Smooth muscle cell of the coronary artery (primary cell): ENCODE results near the gene OR1L6. TPM values are rescaled to one million over a fixed set of nuclear protein-coding genes. Genes with fewer than 3 reads are reported as not detected.

Experiments used
- total RNA-seq: library from RNA; depleted of rRNA; stranded (reverse); fragments of >200 nt; gene quantifications from 2 replicates; pipeline ENCODE4 v1.2.3, GENCODE V29; 2014; ENCODE audit warnings: low replicate concordance

The OR1L6 gene
- 0.23 TPM in 1 of 2 replicates, not detected in the other for total RNA-seq

GRCh38 chr9:122742003-122742402, at the start of gene OR1L6:
TSS of gene OR1L6 (plus strand) at chr9:122742303. CDS start at chr9:122749848, 7,545 bp downstream.

GRCh38 chr9:122723690-122724089, 18.4 kb upstream of the OR1L6 start, which contains the start of gene OR1L4:
TSS of gene OR1L4 (plus strand) at chr9:122723990. CDS start at chr9:122723990, 0 bp downstream.

DNA sequence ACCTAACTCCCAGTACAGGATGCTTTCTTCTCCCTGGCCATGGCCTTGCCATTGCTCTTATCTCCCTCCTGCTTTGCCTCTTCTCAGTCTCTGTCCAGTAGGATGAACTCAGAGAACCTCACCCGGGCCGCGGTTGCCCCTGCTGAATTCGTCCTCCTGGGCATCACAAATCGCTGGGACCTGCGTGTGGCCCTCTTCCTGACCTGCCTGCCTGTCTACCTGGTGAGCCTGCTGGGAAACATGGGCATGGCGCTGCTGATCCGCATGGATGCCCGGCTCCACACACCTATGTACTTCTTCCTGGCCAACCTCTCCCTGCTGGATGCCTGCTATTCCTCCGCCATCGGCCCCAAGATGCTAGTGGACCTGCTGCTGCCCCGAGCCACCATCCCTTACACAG, 46.7 kb downstream of the OR1L6 start, which contains the start of gene OR5C1:
OR5C1 (plus strand) TSS at position 103 of the 400 bp plus-strand sequence; CDS start at position 103, 0 bp downstream.

Other genes with a start within 250 kb of the OR1L6 start
- 0.30 and 1.2 TPM in 2 replicates for gene OR1J2, start 231.5 kb upstream of the OR1L6 start, total RNA-seq
- 0.15 and 0.59 TPM in 2 replicates for gene OR1J4, start 223.2 kb upstream of the OR1L6 start, total RNA-seq
- gene OR1N1, start 215.0 kb upstream of the OR1L6 start, total RNA-seq, result 0.12 TPM in 1 of 2 replicates, not detected in the other
- gene OR1N2, start 189.2 kb upstream of the OR1L6 start, total RNA-seq, result 0.30 and 0.35 TPM in 2 replicates
- gene OR1L8, start 158.9 kb upstream of the OR1L6 start, total RNA-seq, result not detected in 2 replicates
- 0.08 and 1.2 TPM in 2 replicates for gene OR1Q1, start 127.6 kb upstream of the OR1L6 start, total RNA-seq
- gene OR1B1, start 84.7 kb upstream of the OR1L6 start, total RNA-seq, result 0.08 TPM in 1 of 2 replicates, not detected in the other
- gene OR1L1, start 80.6 kb upstream of the OR1L6 start, total RNA-seq, result not detected in 2 replicates
- not detected in 2 replicates for gene OR1L3, start 67.2 kb upstream of the OR1L6 start, total RNA-seq
- not detected in 2 replicates for gene OR1L4, start 18.3 kb upstream of the OR1L6 start, total RNA-seq
- gene OR5C1, start 46.6 kb downstream of the OR1L6 start, total RNA-seq, result not detected in 2 replicates
- gene OR1K1, start 57.8 kb downstream of the OR1L6 start, total RNA-seq, result not detected in 2 replicates
- 41.3 and 79.8 TPM in 2 replicates for gene PDCL, start 86.3 kb downstream of the OR1L6 start, total RNA-seq
- 33.3 and 38.3 TPM in 2 replicates for gene RC3H2, start 163.1 kb downstream of the OR1L6 start, total RNA-seq
- gene ZBTB6, start 171.0 kb downstream of the OR1L6 start, total RNA-seq, result 4.8 and 11.0 TPM in 2 replicates
- gene ZBTB26, start 189.2 kb downstream of the OR1L6 start, total RNA-seq, result 1.4 and 1.8 TPM in 2 replicates
- gene RABGAP1, start 198.7 kb downstream of the OR1L6 start, total RNA-seq, result 30.7 and 37.9 TPM in 2 replicates